ENCODE results near the gene EDC4. TPM values are rescaled to one million over a fixed set of nuclear protein-coding genes. Genes with fewer than 3 reads are reported as not detected.

EDC4 gene
- total and polyA plus RNA-seq, 9 donors, result 29.8 to 65.3 (median 48.7) TPM

DNA sequence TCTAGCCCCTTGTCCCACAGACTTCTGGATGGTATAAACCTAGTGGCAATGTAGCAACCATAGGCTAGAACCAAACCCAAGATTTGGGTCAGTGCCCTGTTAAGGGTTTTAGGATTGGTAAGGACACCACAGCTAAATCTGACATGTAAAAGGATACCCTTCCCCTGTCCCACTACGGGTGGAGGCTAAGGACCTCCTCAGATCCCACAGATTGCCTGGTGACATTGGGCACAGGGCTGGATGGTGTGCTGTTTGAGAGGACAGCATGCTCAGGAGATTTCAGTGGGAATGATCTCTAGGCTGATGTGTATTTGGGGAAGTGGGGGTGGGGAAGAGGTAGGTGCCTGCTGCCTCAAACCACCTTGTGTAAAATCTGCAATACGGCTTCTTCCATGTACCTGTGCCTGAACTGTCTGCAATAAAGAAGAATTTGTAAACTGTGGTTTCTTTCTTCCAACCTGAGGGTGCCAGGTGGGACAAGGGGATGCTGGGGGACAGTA lies 671 bp upstream of the EDC4 start:
- peak overlapping the region; percentile 89 for H3K4me3 ChIP-seq
- WGBS, 3 donors, result 43 to 74% (median 60%) methylated on average over 2 of the region's 2 CpGs

GRCh38 chr16:67873435-67874370 lies 851 bp downstream of the EDC4 start:
- no peaks in the 10 kb centered on the region for H3K36me3 ChIP-seq
- peak overlapping the region; percentile 37 to 47 for H3K27ac ChIP-seq
- no peak for DNase-seq
- H3K27me3 ChIP-seq, result no peaks in the 10 kb centered on the region
- TF ChIP-seq CTCF (IDR thresholded peaks at IDR 0.05) (no peak), POLR2A (IDR thresholded peaks at IDR 0.05) (no peak)
- no peaks in the 10 kb centered on the region for H3K9me3 ChIP-seq
- intact Hi-C loops (cut with DNase I), result no loop called here
- 9 to 14% (median 10%) methylated on average over 23 of the region's 23 CpGs for WGBS, 3 donors
- peak overlapping the region; percentile 89 for H3K4me3 ChIP-seq
- peaks cover 6% of the 10 kb centered on the region for H3K4me1 ChIP-seq (ENCODE audit: insufficient read depth)

More for the DNA sequence above, 671 bp upstream of the EDC4 start:
- Histone ChIP-seq H3K36me3 (no peaks in the 10 kb centered on the region), H3K27me3 (no peaks in the 10 kb centered on the region), H3K4me1 (ENCODE audit: insufficient read depth) (peaks cover 6% of the 10 kb centered on the region), H3K9me3 (no peaks in the 10 kb centered on the region), H3K27ac (peak overlapping the region in 1 of 2 donors; percentile 37)
- intact Hi-C loops (cut with DNase I), result no loop called here
- DNase-seq, result no peak
- no peak for TF ChIP-seq CTCF (IDR thresholded peaks at IDR 0.05)
- no peak for TF ChIP-seq POLR2A (IDR thresholded peaks at IDR 0.05)
- no peak for TF ChIP-seq EP300 (IDR thresholded peaks at IDR 0.05)

- Histone ChIP-seq H3K36me3 (no peaks in the 10 kb centered on the region), H3K27me3 (no peaks in the 10 kb centered on the region), H3K27ac (no peak overlapping the region), H3K4me3 (peak overlapping the region; percentile 89), H3K9me3 (no peaks in the 10 kb centered on the region), H3K4me1 (ENCODE audit: insufficient read depth) (peaks cover 6% of the 10 kb centered on the region)
- intact Hi-C loops (cut with DNase I), result no loop called here
- TF ChIP-seq EP300 (IDR thresholded peaks at IDR 0.05) (no peak), POLR2A (IDR thresholded peaks at IDR 0.05) (no peak), CTCF (IDR thresholded peaks at IDR 0.05) (no peak)
- WGBS, 3 donors, result 59 to 69% (median 66%) methylated on average over 3 of the region's 3 CpGs
- DNase-seq, result no peak
These were observed 1.5 kb downstream of the EDC4 start for GRCh38 chr16:67874372-67874771.

DNA sequence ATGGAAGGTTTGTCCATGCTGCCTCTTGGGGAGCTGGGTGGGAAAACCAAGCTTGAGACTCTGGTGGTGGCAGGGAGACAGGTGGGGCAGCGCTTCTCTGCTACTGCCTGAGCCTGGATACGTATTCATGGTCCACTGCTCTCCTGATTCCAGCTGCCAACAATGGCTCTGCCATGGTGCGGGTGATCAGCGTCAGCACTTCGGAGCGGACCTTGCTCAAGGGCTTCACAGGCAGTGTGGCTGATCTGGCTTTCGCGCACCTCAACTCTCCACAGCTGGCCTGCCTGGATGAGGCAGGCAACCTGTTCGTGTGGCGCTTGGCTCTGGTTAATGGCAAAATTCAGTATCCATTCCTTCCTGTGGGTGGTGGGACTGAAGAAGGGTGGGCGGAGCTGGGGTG lies 4.2 kb downstream of the EDC4 start:
- no peaks in the 10 kb centered on the region for H3K36me3 ChIP-seq
- no peak overlapping the region for H3K4me3 ChIP-seq
- H3K9me3 ChIP-seq, result no peaks in the 10 kb centered on the region
- WGBS, 3 donors, result 88 to 93% (median 92%) methylated on average over 11 of the region's 11 CpGs
- intact Hi-C loops (cut with DNase I), result no loop called here
- no peak overlapping the region for H3K27ac ChIP-seq
- no peak for DNase-seq
- H3K4me1 ChIP-seq (ENCODE audit: insufficient read depth), result peaks cover 6% of the 10 kb centered on the region
- TF ChIP-seq POLR2A (IDR thresholded peaks at IDR 0.05), result no peak
- no peak for TF ChIP-seq CTCF (IDR thresholded peaks at IDR 0.05)
- TF ChIP-seq EP300 (IDR thresholded peaks at IDR 0.05), result no peak
- H3K27me3 ChIP-seq, result no peaks in the 10 kb centered on the region

Data from ovary (tissue), 9 donors.